OCI-LY7 (cell line): ENCODE measurements around the gene SCAMP5. TPM values are rescaled to one million over a fixed set of nuclear protein-coding genes. Genes with fewer than 3 reads are reported as not detected.

Experiments used
- BruUV-seq: library from RNA; stranded (reverse); fragments of 400-500 nt; replicated peaks from 2 replicates; lab custom pipeline; 2021; lab: Mats Ljungman, UMichigan
- CTCF ChIA-PET: fragments of 300-600 bp; sonication (Branson Sonifier 250); formaldehyde crosslinking; loops from one replicate; lab custom pipeline; 2022; ENCODE audit warnings: antibody characterized with exemption; ENCODE audit not compliant: unreplicated experiment; lab: Charles Lee
- POLR2A ChIA-PET: fragments of 300-600 bp; sonication (Branson Sonifier 250); formaldehyde crosslinking; loops from one replicate; lab custom pipeline; 2022; ENCODE audit warnings: antibody characterized with exemption; lab: Charles Lee
- DNase-seq: peaks from one replicate; pipeline ENCODE4 v3.0.0-alpha.2; 2015; ENCODE audit warnings: low spot score
- H2AFZ ChIP-seq: fragments of 200-600 bp; sonication (generic), shearing (Covaris generic); 2 replicates; pipeline ENCODE4 v1.6.1; 2014; ENCODE audit warnings: mild to moderate bottlenecking, antibody characterized with exemption, low read length, moderate library complexity
- H3K27ac ChIP-seq: fragments of 200-600 bp; sonication (generic); 2 replicates; pipeline ENCODE4 v1.5.1; 2014; ENCODE audit warnings: mixed run types, low read depth, mild to moderate bottlenecking, moderate library complexity, low read length, inconsistent platforms; ENCODE audit not compliant: poor library complexity, severe bottlenecking
- H3K36me3 ChIP-seq: fragments of 200-600 bp; sonication (generic); 2 replicates; pipeline ENCODE4 v1.6.1; 2014; ENCODE audit warnings: mild to moderate bottlenecking, antibody characterized with exemption, low read length, moderate library complexity, mixed read lengths; ENCODE audit not compliant: insufficient read depth
- H3K4me1 ChIP-seq: fragments of 200-600 bp; sonication (generic); 2 replicates; pipeline ENCODE4 v1.5.1; 2014; ENCODE audit warnings: mild to moderate bottlenecking, low read length; ENCODE audit not compliant: insufficient read depth, poor library complexity, severe bottlenecking
- H3K4me2 ChIP-seq: fragments of 200-600 bp; sonication (generic); 2 replicates; pipeline ENCODE4 v1.6.1; 2014; ENCODE audit warnings: mild to moderate bottlenecking, low read length
- H3K4me3 ChIP-seq: fragments of 200-600 bp; sonication (generic); 2 replicates; pipeline ENCODE4 v1.5.1; 2014; ENCODE audit warnings: mild to moderate bottlenecking, low read depth, low read length; ENCODE audit not compliant: poor library complexity, severe bottlenecking
- H3K79me2 ChIP-seq: fragments of 200-600 bp; sonication (generic); 2 replicates; pipeline ENCODE4 v1.6.1; 2016; ENCODE audit warnings: low read depth, mild to moderate bottlenecking, low read length, moderate library complexity, mixed read lengths; ENCODE audit not compliant: insufficient read depth
- H3K9me2 ChIP-seq: fragments of 200-600 bp; sonication (generic); 2 replicates; pipeline ENCODE4 v1.6.1; 2016; ENCODE audit warnings: mild to moderate bottlenecking, low read length, mixed read lengths; ENCODE audit not compliant: insufficient read depth
- H3K9me3 ChIP-seq: fragments of 200-600 bp; sonication (generic); 2 replicates; pipeline ENCODE4 v1.6.1; 2014; ENCODE audit warnings: mild to moderate bottlenecking, mixed run types, low read length, mixed read lengths
- H4K20me1 ChIP-seq: fragments of 200-600 bp; sonication (generic); 2 replicates; pipeline ENCODE4 v1.6.1; 2014; ENCODE audit warnings: mild to moderate bottlenecking, antibody characterized with exemption, low read length, moderate library complexity, mixed read lengths; ENCODE audit not compliant: insufficient read depth
- EZH2phosphoT487 ChIP-seq: fragments of 200-600 bp; sonication (generic); IDR thresholded peaks from 2 replicates; pipeline ENCODE4 v1.6.1; 2018; ENCODE audit warnings: low read depth, borderline replicate concordance, mild to moderate bottlenecking, mixed run types, antibody characterized with exemption, low read length, moderate library complexity, mixed read lengths
- intact Hi-C: fragments of 100-400 bp; cut with micrococcal nuclease; formaldehyde crosslinking; loops from one replicate; pipeline ENCODE4 v1.10.0; 2022; ENCODE audit not compliant: unreplicated experiment
- total RNA-seq, 2 experiments: library from RNA; depleted of rRNA in 1 of 2; stranded (reverse); fragments of >200 nt in 1 of 2; shearing (Covaris generic) in 1 of 2; gene quantifications; 2 replicates each; pipeline ENCODE4 v1.2.3, GENCODE V29; 2014 to 2022
- TF ChIP-seq, protein P1 (sequence below): fragments of 200-600 bp; sonication (generic); conservative IDR thresholded peaks from 2 replicates; pipeline ENCODE4 v1.5.1; 2014; ENCODE audit warnings: mild to moderate bottlenecking, antibody characterized with exemption, low read length, moderate library complexity, mixed read lengths

SCAMP5 gene
- total RNA-seq, 2 experiments from 2014 or later: 29.4 to 43.7 TPM

DNA sequence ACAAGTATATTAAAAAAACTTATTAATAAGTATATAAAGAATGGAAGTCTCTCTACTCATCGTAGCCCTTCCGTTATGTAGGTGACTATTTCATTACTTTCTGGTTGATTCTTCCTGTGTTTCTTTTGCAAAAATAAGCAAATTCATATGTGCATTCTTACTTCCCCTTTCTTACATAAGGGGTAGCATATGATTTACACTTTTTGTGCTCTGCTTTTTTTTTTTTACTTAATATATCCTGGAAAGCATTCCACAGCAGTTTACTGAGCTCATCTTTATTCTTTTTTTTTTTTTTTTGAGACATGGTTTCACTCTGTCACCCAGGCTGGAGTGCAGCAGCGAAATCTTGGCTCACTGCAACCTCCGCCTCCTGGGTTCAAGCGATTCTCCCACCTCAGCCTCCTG, 12.9 kb downstream of the SCAMP5 start:
- CTCF ChIA-PET: interaction anchor here (0.5 to 0.6 kb wide), 2 partner anchors 211 to 387 kb away, joined by 3 read pairs; no protein-coding TSS in a partner anchor

DNA sequence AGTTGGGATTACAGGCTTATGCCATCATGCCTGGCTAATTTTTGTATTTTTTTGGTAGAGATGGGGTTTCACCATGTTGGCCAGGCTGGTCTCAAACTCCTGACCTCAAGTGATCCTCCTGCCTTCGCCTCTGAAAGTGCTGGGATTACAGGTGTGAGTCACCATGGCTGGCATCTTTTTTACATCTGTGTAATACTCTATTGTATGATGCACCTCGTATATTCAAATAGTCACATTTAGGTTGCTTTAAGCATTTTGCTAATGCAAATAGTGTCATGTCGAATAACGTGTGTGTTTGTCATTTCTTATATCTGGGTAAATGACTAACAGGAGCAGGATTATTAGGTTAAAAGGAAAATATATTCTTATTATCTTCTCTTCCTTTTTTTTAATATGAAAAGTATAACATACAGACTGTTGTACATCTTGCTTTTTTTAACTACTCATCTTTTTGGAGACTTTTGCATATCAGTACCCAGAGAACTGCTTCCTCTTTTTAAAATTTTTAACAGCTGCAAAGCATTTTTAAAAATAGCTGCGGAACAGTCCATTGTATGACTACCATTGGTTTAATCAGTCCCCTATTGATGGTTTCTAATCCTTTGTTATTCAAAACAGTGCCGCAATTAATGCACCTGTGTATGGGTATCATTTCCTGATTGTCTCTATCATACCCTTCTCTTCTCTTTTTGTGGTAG, 13.4 kb downstream of the SCAMP5 start:
- DNase-seq: peak; percentile 99
- TF ChIP-seq, protein P1, sequence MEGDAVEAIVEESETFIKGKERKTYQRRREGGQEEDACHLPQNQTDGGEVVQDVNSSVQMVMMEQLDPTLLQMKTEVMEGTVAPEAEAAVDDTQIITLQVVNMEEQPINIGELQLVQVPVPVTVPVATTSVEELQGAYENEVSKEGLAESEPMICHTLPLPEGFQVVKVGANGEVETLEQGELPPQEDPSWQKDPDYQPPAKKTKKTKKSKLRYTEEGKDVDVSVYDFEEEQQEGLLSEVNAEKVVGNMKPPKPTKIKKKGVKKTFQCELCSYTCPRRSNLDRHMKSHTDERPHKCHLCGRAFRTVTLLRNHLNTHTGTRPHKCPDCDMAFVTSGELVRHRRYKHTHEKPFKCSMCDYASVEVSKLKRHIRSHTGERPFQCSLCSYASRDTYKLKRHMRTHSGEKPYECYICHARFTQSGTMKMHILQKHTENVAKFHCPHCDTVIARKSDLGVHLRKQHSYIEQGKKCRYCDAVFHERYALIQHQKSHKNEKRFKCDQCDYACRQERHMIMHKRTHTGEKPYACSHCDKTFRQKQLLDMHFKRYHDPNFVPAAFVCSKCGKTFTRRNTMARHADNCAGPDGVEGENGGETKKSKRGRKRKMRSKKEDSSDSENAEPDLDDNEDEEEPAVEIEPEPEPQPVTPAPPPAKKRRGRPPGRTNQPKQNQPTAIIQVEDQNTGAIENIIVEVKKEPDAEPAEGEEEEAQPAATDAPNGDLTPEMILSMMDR: no peak
- TF ChIP-seq EZH2phosphoT487: no peak
- Histone ChIP-seq H3K4me2 (peak overlapping the region; percentile 81), H3K27ac (peak overlapping the region; percentile 98), H3K79me2 (peaks cover 13% of the 10 kb centered on the region; the same call in 1 of the 2 replicates), H2AFZ (no peak overlapping the region), H3K9me2 (no peaks in the 10 kb centered on the region), H3K36me3 (peaks cover 25% of the 10 kb centered on the region), H3K9me3 (no peaks in the 10 kb centered on the region), H3K4me1 (peaks cover 77% of the 10 kb centered on the region), H3K4me3 (peak overlapping the region; percentile 67), H4K20me1 (no peaks in the 10 kb centered on the region)
- CTCF ChIA-PET: interaction anchor here (0.5 to 0.6 kb wide), 2 partner anchors 211 to 387 kb away, joined by 3 read pairs; no protein-coding TSS in a partner anchor
- no TSS peak for BruUV-seq
- POLR2A ChIA-PET: interaction anchor here (0.6 to 2.6 kb wide), 9 partner anchors 12 to 225 kb away, joined by 3 to 13 read pairs (median 4); partner anchors contain the start of genes PPCDC and SCAMP5
- intact Hi-C loops: loop anchor here (1.0 to 5.0 kb wide), 2 partner anchors 15 to 221 kb away; partner anchors contain the start of gene PPCDC

More for the DNA sequence above, 12.9 kb downstream of the SCAMP5 start:
- TF ChIP-seq, protein P1: no peak
- no peak for TF ChIP-seq EZH2phosphoT487
- Histone ChIP-seq H2AFZ (no peak overlapping the region), H3K36me3 (peaks cover 19% of the 10 kb centered on the region), H3K9me2 (no peaks in the 10 kb centered on the region), H3K4me2 (peak overlapping the region; percentile 81), H3K9me3 (no peaks in the 10 kb centered on the region), H3K4me1 (peaks cover 75% of the 10 kb centered on the region), H4K20me1 (no peaks in the 10 kb centered on the region), H3K27ac (peak overlapping the region; percentile 98), H3K79me2 (peaks cover 13% of the 10 kb centered on the region; the same call in 1 of the 2 replicates), H3K4me3 (peak overlapping the region; percentile 67)
- intact Hi-C loops: loop anchor here (5.0 kb wide), 1 partner anchor 221 kb away; no protein-coding TSS in a partner anchor
- DNase-seq: peak; percentile 86
- POLR2A ChIA-PET: interaction anchor here (0.6 to 2.6 kb wide), 9 partner anchors 13 to 231 kb away, joined by 3 to 13 read pairs (median 4); partner anchors contain the start of genes PPCDC and SCAMP5
- BruUV-seq: no TSS peak
